Measurements from ENCODE around the gene TTC22. TPM values are rescaled to one million over a fixed set of nuclear protein-coding genes. Genes with fewer than 3 reads are reported as not detected.

The TTC22 gene
- total RNA-seq, 1 donor from 2014 or later = not detected

- H3K36me3 Mint-ChIP-seq (ENCODE audit: low read depth) = peaks cover 11% of the 10 kb centered on the region
- no peak overlapping the region for H3K27ac Mint-ChIP-seq (ENCODE audit: unreplicated experiment)
- TF ChIP-seq CTCF (conservative IDR thresholded peaks at IDR 0.05) = no peak
- H3K9me3 Mint-ChIP-seq = peaks cover 7% of the 10 kb centered on the region
- H3K4me1 Mint-ChIP-seq = no peaks in the 10 kb centered on the region
- DNase-seq (ENCODE audit: low read depth, low spot score) = no peak
- peaks cover 7% of the 10 kb centered on the region for H3K27me3 Mint-ChIP-seq (ENCODE audit: low read depth)
- H3K4me3 Mint-ChIP-seq = no peak overlapping the region
Measured at GRCh38 chr1:54837002-54837853, 36.1 kb upstream of the TTC22 start.

GRCh38 chr1:54836594-54836993 is 35.5 kb upstream of the TTC22 start:
- Mint-ChIP-seq H3K36me3 (ENCODE audit: low read depth) (peaks cover 11% of the 10 kb centered on the region), H3K27me3 (ENCODE audit: low read depth) (peaks cover 7% of the 10 kb centered on the region), H3K27ac (ENCODE audit: unreplicated experiment) (no peak overlapping the region), H3K9me3 (peaks cover 7% of the 10 kb centered on the region), H3K4me1 (no peaks in the 10 kb centered on the region), H3K4me3 (no peak overlapping the region)
- DNase-seq (ENCODE audit: low read depth, low spot score) = no peak
- no peak for TF ChIP-seq CTCF (conservative IDR thresholded peaks at IDR 0.05)

- peaks cover 9% of the 10 kb centered on the region for H3K36me3 Mint-ChIP-seq (ENCODE audit: low read depth)
- no peak for DNase-seq (ENCODE audit: low read depth, low spot score)
- H3K9me3 Mint-ChIP-seq = peaks cover 7% of the 10 kb centered on the region
- no peaks in the 10 kb centered on the region for H3K4me1 Mint-ChIP-seq
- no peak for TF ChIP-seq CTCF (conservative IDR thresholded peaks at IDR 0.05)
- no peak overlapping the region for H3K4me3 Mint-ChIP-seq
- H3K27ac Mint-ChIP-seq (ENCODE audit: unreplicated experiment) = no peak overlapping the region
- peaks cover 7% of the 10 kb centered on the region for H3K27me3 Mint-ChIP-seq (ENCODE audit: low read depth)
Measured at GRCh38 chr1:54835970-54836369, 34.8 kb upstream of the TTC22 start.

DNA sequence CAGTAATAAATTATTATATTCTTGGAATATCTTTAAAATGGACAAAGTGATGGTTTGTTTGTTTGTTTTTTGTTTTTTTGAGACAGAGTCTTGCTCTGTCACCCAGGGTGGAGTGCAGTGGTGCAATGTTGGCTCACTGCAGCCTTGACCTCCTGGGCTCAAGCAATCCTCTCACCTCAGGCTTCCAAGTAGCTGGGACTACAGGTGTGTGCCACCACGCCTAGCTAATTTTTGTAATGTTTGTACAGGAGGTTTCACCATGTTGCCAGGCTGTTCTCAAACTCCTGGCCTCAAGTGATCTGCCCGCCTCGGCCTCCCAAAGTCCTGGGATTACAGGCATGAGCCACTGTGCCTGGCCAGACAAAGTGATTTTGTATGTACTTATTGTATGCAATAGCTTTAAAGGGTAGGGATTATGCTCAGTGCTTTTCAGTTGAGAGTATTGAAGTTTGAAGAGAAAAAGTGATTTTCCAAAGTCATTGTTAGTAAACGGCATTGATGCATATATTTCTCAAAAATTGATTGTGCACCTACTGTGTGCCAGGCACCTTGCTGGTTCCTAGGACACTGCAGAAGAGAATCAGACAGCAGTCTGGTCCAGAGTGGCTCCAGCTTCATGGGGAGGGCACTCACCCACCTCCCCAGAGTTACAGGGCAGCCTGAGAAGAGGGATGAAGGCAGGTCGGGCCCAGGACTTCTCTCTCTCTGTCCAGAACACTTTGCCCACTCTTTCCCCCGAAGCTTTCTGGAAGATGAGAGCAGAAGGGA is 34.2 kb upstream of the TTC22 start:
- H3K27ac Mint-ChIP-seq (ENCODE audit: unreplicated experiment) = no peak overlapping the region
- no peak for TF ChIP-seq CTCF (conservative IDR thresholded peaks at IDR 0.05)
- H3K4me3 Mint-ChIP-seq = no peak overlapping the region
- H3K27me3 Mint-ChIP-seq (ENCODE audit: low read depth) = peaks cover 7% of the 10 kb centered on the region
- H3K4me1 Mint-ChIP-seq = no peaks in the 10 kb centered on the region
- no peak for DNase-seq (ENCODE audit: low read depth, low spot score)
- H3K9me3 Mint-ChIP-seq = peaks cover 7% of the 10 kb centered on the region
- H3K36me3 Mint-ChIP-seq (ENCODE audit: low read depth) = peaks cover 5% of the 10 kb centered on the region

DNA sequence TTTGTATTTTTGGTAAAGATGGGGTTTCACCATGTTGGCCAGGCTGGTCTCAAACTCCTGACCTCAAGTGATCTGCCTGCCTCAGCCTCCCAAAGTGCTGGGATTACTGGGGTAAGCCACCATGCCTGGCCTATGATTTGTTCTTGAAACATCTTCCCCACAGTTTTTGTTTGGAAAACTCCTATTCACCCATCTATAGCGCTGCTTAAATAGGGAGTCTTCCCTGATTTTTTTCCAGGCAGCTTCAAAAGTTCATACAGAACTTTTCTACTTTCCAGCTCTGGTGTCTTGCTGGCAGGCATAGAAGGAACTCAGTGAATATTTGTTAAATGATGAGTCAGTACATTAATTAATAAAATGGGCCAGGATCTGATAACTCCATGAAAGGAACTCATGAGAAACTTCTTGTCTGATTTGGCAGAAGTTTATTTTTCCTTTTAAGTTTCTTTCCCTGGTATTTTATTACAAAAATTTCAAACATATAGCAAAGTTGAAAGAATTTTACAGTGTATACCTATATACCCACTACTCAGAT is 33.0 kb upstream of the TTC22 start:
- H3K4me1 Mint-ChIP-seq = no peaks in the 10 kb centered on the region
- DNase-seq (ENCODE audit: low read depth, low spot score) = no peak
- TF ChIP-seq CTCF (conservative IDR thresholded peaks at IDR 0.05) = no peak
- no peak overlapping the region for H3K27ac Mint-ChIP-seq (ENCODE audit: unreplicated experiment)
- H3K9me3 Mint-ChIP-seq = peaks cover 2% of the 10 kb centered on the region
- H3K27me3 Mint-ChIP-seq (ENCODE audit: low read depth) = peaks cover 7% of the 10 kb centered on the region
- H3K4me3 Mint-ChIP-seq = no peak overlapping the region
- H3K36me3 Mint-ChIP-seq (ENCODE audit: low read depth) = peaks cover 2% of the 10 kb centered on the region
